Measurements from ENCODE around the gene GUCY2D.

GRCh38 chr17:8012996-8013640 is 10.7 kb downstream of the GUCY2D start:
- TF ChIP-seq EZH2 (IDR thresholded peaks at IDR 0.05; ENCODE audit: insufficient read depth, poor library complexity, severe bottlenecking), result no peak
- TF ChIP-seq EZH2phosphoT487 (IDR thresholded peaks at IDR 0.05; ENCODE audit: insufficient read depth, low read depth), result no peak

Measured in GM23248 (cell line).